Raji (cell line): Measurements from ENCODE around the gene REEP3.

ENCODE experiments used
- POLR2A ChIP-seq: IDR thresholded peaks from 2 replicates; pipeline ENCODE4 v1.6.1; 2011; ENCODE audit warnings: low read depth, low read length, control low read depth; ENCODE audit not compliant: insufficient read depth

Gene REEP3

DNA sequence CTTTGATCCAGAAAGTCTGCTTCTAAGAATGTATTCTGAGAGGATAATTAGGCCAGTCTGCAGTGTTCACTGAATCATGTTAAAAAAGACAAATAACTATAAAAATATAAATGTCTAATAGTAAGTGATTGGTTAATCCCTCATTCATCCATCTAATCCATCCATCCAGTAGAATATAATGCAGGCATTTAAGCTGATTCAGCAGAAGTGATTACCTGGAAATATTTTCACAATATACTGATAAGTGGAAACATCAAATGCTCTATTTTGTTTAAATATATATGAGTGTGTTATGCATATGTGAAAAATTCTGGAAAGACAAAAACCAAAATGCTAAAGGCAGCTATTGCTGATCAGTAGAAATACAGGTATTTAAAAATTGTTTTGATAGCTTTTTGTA lies 152.6 kb downstream of the REEP3 start:
- TF ChIP-seq POLR2A: no peak
